Neuronal stem cell (in vitro differentiated cells): ENCODE data around the gene SORL1. TPM values are rescaled to one million over a fixed set of nuclear protein-coding genes. Genes with fewer than 3 reads are reported as not detected.

ENCODE experiments used
- DNase-seq: peaks from one replicate; pipeline ENCODE4 v3.0.0-alpha.2; 2013; ENCODE audit warnings: low spot score
- H2AFZ ChIP-seq: one replicate; pipeline ENCODE4 v1.6.1; 2013; ENCODE audit warnings: mild to moderate bottlenecking, low read length, inconsistent platforms
- H2AK5ac ChIP-seq: 2 replicates; pipeline ENCODE4 v1.6.1; 2013; ENCODE audit warnings: low read depth, mild to moderate bottlenecking, inconsistent platforms, low read length, moderate library complexity, mixed read lengths
- H2BK120ac ChIP-seq: 2 replicates; pipeline ENCODE4 v1.6.1; 2013; ENCODE audit warnings: low read depth, mild to moderate bottlenecking, inconsistent platforms, low read length, moderate library complexity, mixed read lengths
- H2BK12ac ChIP-seq: one replicate; pipeline ENCODE4 v1.6.1; 2013; ENCODE audit warnings: low read length, inconsistent platforms
- H2BK15ac ChIP-seq: 2 replicates; pipeline ENCODE4 v1.6.1; 2013; ENCODE audit warnings: mild to moderate bottlenecking, low read length, inconsistent platforms, mixed read lengths
- H2BK5ac ChIP-seq: one replicate; pipeline ENCODE4 v1.6.1; 2013; ENCODE audit warnings: inconsistent platforms, mild to moderate bottlenecking, low read length, moderate library complexity
- H3K14ac ChIP-seq: one replicate; pipeline ENCODE4 v1.6.1; 2013; ENCODE audit warnings: low read length, inconsistent platforms
- H3K18ac ChIP-seq: 2 replicates; pipeline ENCODE4 v1.6.1; 2013; ENCODE audit warnings: low read length, inconsistent platforms
- H3K23ac ChIP-seq: 2 replicates; pipeline ENCODE4 v1.6.1; 2013; ENCODE audit warnings: low read depth, mild to moderate bottlenecking, mixed read lengths, low read length, inconsistent platforms; ENCODE audit not compliant: poor library complexity
- H3K27ac ChIP-seq: replicated peaks from 3 replicates; pipeline ENCODE4 v1.5.1; 2013; ENCODE audit warnings: low read length, inconsistent platforms
- H3K27me3 ChIP-seq, 3 experiments: 2 replicates each; pipeline ENCODE4 v1.6.1; 2013; ENCODE audit warnings: low read length in 3 of 3, mild to moderate bottlenecking in 2 of 3, inconsistent platforms in 1 of 3, low read depth in 1 of 3, mixed read lengths in 1 of 3, moderate library complexity in 1 of 3; ENCODE audit not compliant: control insufficient read depth in 3 of 3, insufficient read depth in 3 of 3
- H3K36me3 ChIP-seq, 2 donors: replicated peaks in 1 of 2; 2 replicates each; pipeline ENCODE4 v1.6.1; 2013; ENCODE audit warnings: low read length in 2 of 2; ENCODE audit not compliant: control insufficient read depth in 2 of 2, insufficient read depth in 2 of 2
- H3K4ac ChIP-seq: 2 replicates; pipeline ENCODE4 v1.6.1; 2013; ENCODE audit warnings: inconsistent platforms, mild to moderate bottlenecking, low read length, moderate library complexity
- H3K4me1 ChIP-seq, 2 donors: 1 replicate in 1 of 2; 2 replicates in 1 of 2; pipeline ENCODE4 v1.6.1; 2013; ENCODE audit warnings: low read length in 2 of 2, low read depth in 1 of 2; ENCODE audit not compliant: control insufficient read depth in 2 of 2, insufficient read depth in 1 of 2
- H3K4me2 ChIP-seq: one replicate; pipeline ENCODE4 v1.6.1; 2013; ENCODE audit warnings: mild to moderate bottlenecking, low read length, inconsistent platforms; ENCODE audit not compliant: insufficient read depth, poor library complexity, severe bottlenecking
- H3K4me3 ChIP-seq, 2 donors: 2 replicates each; pipeline ENCODE4 v1.5.1; 2013; ENCODE audit warnings: low read length in 2 of 2, mild to moderate bottlenecking in 2 of 2, inconsistent platforms in 1 of 2, moderate library complexity in 1 of 2
- H3K79me1 ChIP-seq: one replicate; pipeline ENCODE4 v1.6.1; 2013; ENCODE audit warnings: low read depth, mild to moderate bottlenecking, inconsistent platforms, low read length, moderate library complexity
- H3K9ac ChIP-seq: one replicate; pipeline ENCODE4 v1.6.1; 2013; ENCODE audit warnings: mild to moderate bottlenecking, low read depth, low read length, inconsistent platforms; ENCODE audit not compliant: poor library complexity
- H3K9me3 ChIP-seq, 2 donors: replicated peaks in 1 of 2; 2 replicates each; pipeline versions ENCODE3 to v1.6.1; 2013; ENCODE audit warnings: low read length in 2 of 2, mild to moderate bottlenecking in 2 of 2, inconsistent platforms in 1 of 2, low read depth in 1 of 2, mixed read lengths in 1 of 2, moderate library complexity in 1 of 2; ENCODE audit not compliant: control insufficient read depth in 2 of 2, insufficient read depth in 1 of 2
- H4K8ac ChIP-seq: one replicate; pipeline ENCODE4 v1.6.1; 2013; ENCODE audit warnings: low read depth, mild to moderate bottlenecking, inconsistent platforms, low read length, moderate library complexity
- H4K91ac ChIP-seq: one replicate; pipeline ENCODE4 v1.6.1; 2013; ENCODE audit warnings: low read length, low read depth, mild to moderate bottlenecking, inconsistent platforms; ENCODE audit not compliant: poor library complexity
- WGBS, 2 donors: extraction: QIAGEN DNeasy Blood & Tissue Kit; methylation state at CpG; one replicate each; pipeline ENCODE4 v1.1.7; 2013; ENCODE audit warnings: missing lambda C conversion rate in 2 of 2, mixed read lengths in 1 of 2; ENCODE audit not compliant: insufficient read length in 2 of 2, insufficient replicate concordance in 1 of 2; ENCODE audit errors: extremely low coverage in 2 of 2; 5-methylcytosine and 5-hydroxymethylcytosine counted together
- polyA plus RNA-seq, 2 experiments: library from polyadenylated mRNA; stranded (reverse); fragments of 200-250 nt; gene quantifications; one replicate each; pipeline ENCODE4 v1.2.3, GENCODE V29; 2013

Gene SORL1
- 6.7 TPM for polyA plus RNA-seq (2013, experiment 1 of 2)
- 6.7 TPM for polyA plus RNA-seq (2013, experiment 2 of 2)

DNA sequence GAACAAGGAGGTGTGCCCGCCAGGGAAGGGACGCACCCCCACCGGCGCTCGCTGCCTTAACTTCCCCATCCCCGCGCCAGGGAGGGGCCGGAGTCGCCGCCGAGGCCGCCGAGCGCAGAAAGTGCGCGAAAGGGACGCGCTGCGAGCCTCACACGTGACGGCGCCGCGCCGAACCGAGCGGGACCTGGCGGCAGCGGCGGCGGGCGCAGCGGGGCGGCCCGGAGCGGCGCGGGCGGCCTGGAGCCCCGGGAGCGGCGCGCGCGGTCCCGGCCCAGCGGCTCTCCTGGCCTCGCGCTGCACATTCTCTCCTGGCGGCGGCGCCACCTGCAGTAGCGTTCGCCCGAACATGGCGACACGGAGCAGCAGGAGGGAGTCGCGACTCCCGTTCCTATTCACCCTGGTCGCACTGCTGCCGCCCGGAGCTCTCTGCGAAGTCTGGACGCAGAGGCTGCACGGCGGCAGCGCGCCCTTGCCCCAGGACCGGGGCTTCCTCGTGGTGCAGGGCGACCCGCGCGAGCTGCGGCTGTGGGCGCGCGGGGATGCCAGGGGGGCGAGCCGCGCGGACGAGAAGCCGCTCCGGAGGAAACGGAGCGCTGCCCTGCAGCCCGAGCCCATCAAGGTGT lies at the start of gene SORL1:
Gene SORL1 (plus strand): TSS at position 329 of the 623 bp plus-strand sequence. CDS start 18 bp downstream, at position 347.
- Histone ChIP-seq H2BK120ac (peak within 1 kb of the TSS; percentile 40), H2BK12ac (no peak within 1 kb of the TSS), H2BK5ac (peak within 1 kb of the TSS; percentile 87), H3K9ac (peak within 1 kb of the TSS; percentile 90), H3K23ac (peak within 1 kb of the TSS; percentile 67), H2AK5ac (no peak within 1 kb of the TSS), H3K79me1 (no peaks in the 10 kb centered on the region), H3K9me3 (peaks cover 0 to 2% of the 10 kb centered on the region in 2 donors), H4K91ac (no peak within 1 kb of the TSS), H3K27ac (no peak within 1 kb of the TSS), H4K8ac (peak within 1 kb of the TSS; percentile 88), H3K27me3 (no peaks in the 10 kb centered on the region), H3K4ac (peak within 1 kb of the TSS; percentile 20), H3K14ac (peak within 1 kb of the TSS; percentile 85), H3K4me3 (peak within 1 kb of the TSS; percentile 92 to 96), H3K36me3 (no peaks in the 10 kb centered on the region), H3K4me2 (peak within 1 kb of the TSS; percentile 87), H2AFZ (peak within 1 kb of the TSS; percentile 99), H2BK15ac (peak within 1 kb of the TSS; percentile 58), H3K4me1 (peaks cover 9 to 14% of the 10 kb centered on the region in 2 donors), H3K18ac (peak within 1 kb of the TSS; percentile 98)
- no CpG with 5 or more reads among the region's 89 CpGs for WGBS, 2 donors
- peak; percentile 78 for DNase-seq

GRCh38 chr11:121405646-121406045 lies 46.5 kb upstream of the SORL1 start:
- H3K9ac ChIP-seq, result no peak overlapping the region
- H3K27me3 ChIP-seq, result no peaks in the 10 kb centered on the region
- no peak overlapping the region for H4K8ac ChIP-seq
- H3K4me3 ChIP-seq, result no peak overlapping the region
- no peak overlapping the region for H3K4me2 ChIP-seq
- H3K79me1 ChIP-seq, result no peaks in the 10 kb centered on the region
- H2BK120ac ChIP-seq, result no peak overlapping the region
- no peak overlapping the region for H3K14ac ChIP-seq
- H3K27ac ChIP-seq, result no peak overlapping the region
- H3K18ac ChIP-seq, result no peak overlapping the region
- no peak overlapping the region for H2BK15ac ChIP-seq
- H2BK5ac ChIP-seq, result no peak overlapping the region
- no peak for DNase-seq
- H2AK5ac ChIP-seq, result no peak overlapping the region
- H2BK12ac ChIP-seq, result no peak overlapping the region
- WGBS, 2 donors, result no CpG with 5 or more reads among the region's 1 CpG
- H3K4me1 ChIP-seq, result peaks cover 5 to 21% of the 10 kb centered on the region in 2 donors
- H3K4ac ChIP-seq, result no peak overlapping the region
- no peak overlapping the region for H3K23ac ChIP-seq
- H2AFZ ChIP-seq, result no peak overlapping the region
- H3K36me3 ChIP-seq, result no peaks in the 10 kb centered on the region
- H3K9me3 ChIP-seq, result peaks cover 1 to 8% of the 10 kb centered on the region in 2 donors
- H4K91ac ChIP-seq, result no peak overlapping the region

- H3K4me1 ChIP-seq, result peaks cover 5 to 21% of the 10 kb centered on the region in 2 donors
Observed at GRCh38 chr11:121406291-121406690, 45.8 kb upstream of the SORL1 start.

DNA sequence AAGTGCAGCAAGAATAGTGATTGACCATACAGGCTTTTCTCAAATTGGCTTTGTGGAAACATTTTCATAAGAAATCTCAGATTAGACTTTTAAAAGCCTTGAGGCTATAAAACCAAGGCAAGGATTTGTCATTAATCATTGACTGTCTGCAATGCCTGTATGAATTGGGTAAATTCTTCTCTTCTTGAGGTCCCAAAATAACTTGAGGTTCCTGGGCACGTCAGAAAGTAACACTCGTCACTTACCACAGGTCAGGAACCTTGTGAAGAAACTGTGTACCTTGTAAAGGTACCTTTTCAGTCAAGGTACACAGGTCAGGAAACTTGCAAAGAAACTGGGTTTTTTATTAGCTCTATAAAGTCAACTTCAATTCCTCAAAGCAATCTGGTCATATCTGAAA lies 43.3 kb upstream of the SORL1 start:
- no peak overlapping the region for H3K18ac ChIP-seq
- H3K79me1 ChIP-seq, result no peaks in the 10 kb centered on the region
- H2BK12ac ChIP-seq, result no peak overlapping the region
- no CpG with 5 or more reads among the region's 2 CpGs for WGBS, 2 donors
- H4K91ac ChIP-seq, result no peak overlapping the region
- H3K4me3 ChIP-seq, result no peak overlapping the region
- no peak overlapping the region for H3K4ac ChIP-seq
- H2AK5ac ChIP-seq, result no peak overlapping the region
- no peak overlapping the region for H4K8ac ChIP-seq
- no peak overlapping the region for H3K14ac ChIP-seq
- H3K4me2 ChIP-seq, result no peak overlapping the region
- no peak overlapping the region for H2BK120ac ChIP-seq
- no peak overlapping the region for H3K9ac ChIP-seq
- H3K36me3 ChIP-seq, result no peaks in the 10 kb centered on the region
- DNase-seq, result no peak
- H3K23ac ChIP-seq, result no peak overlapping the region
- H3K27ac ChIP-seq, result no peak overlapping the region
- H2AFZ ChIP-seq, result no peak overlapping the region
- no peak overlapping the region for H2BK15ac ChIP-seq
- H3K4me1 ChIP-seq, result peaks cover 5 to 21% of the 10 kb centered on the region in 2 donors
- peaks cover 0 to 4% of the 10 kb centered on the region in 2 donors for H3K9me3 ChIP-seq
- H3K27me3 ChIP-seq, result no peaks in the 10 kb centered on the region
- no peak overlapping the region for H2BK5ac ChIP-seq

More at GRCh38 chr11:121406291-121406690, 45.8 kb upstream of the SORL1 start:
- H2BK12ac ChIP-seq, result no peak overlapping the region
- no peak for DNase-seq
- H3K27me3 ChIP-seq, result no peaks in the 10 kb centered on the region
- no peak overlapping the region for H2BK5ac ChIP-seq
- peak overlapping the region; percentile 78 for H2AFZ ChIP-seq
- H3K36me3 ChIP-seq, result no peaks in the 10 kb centered on the region
- no peak overlapping the region for H3K9ac ChIP-seq
- WGBS, 2 donors, result no CpG with 5 or more reads among the region's 2 CpGs
- no peak overlapping the region for H3K4me3 ChIP-seq
- H4K8ac ChIP-seq, result no peak overlapping the region
- no peak overlapping the region for H3K18ac ChIP-seq
- no peak overlapping the region for H3K4me2 ChIP-seq
- H3K4ac ChIP-seq, result no peak overlapping the region
- H3K9me3 ChIP-seq, result peaks cover 1 to 8% of the 10 kb centered on the region in 2 donors
- H4K91ac ChIP-seq, result no peak overlapping the region
- no peak overlapping the region for H3K27ac ChIP-seq
- H3K14ac ChIP-seq, result no peak overlapping the region
- no peak overlapping the region for H3K23ac ChIP-seq
- H2BK15ac ChIP-seq, result no peak overlapping the region
- H2AK5ac ChIP-seq, result no peak overlapping the region
- H2BK120ac ChIP-seq, result no peak overlapping the region
- no peaks in the 10 kb centered on the region for H3K79me1 ChIP-seq
